Activated T-cell treated with anti-CD3 and anti-CD28 coated beads, Interleukin-2, amount 50 U/mL, for 24 hours (primary cell): ENCODE measurements around the gene OLFML3.

ENCODE experiments used
- DNase-seq: peaks from one replicate; pipeline ENCODE4 v3.0.0-alpha.2; 2020
- H3K27ac Mint-ChIP-seq: 2 replicates; pipeline ENCODE4 v1.8.0; 2020; ENCODE audit warnings: mild to moderate bottlenecking, mixed read lengths
- H3K27me3 Mint-ChIP-seq: 2 replicates; pipeline ENCODE4 v1.8.0; 2020; ENCODE audit warnings: mixed read lengths
- H3K36me3 Mint-ChIP-seq: 2 replicates; pipeline ENCODE4 v1.8.0; 2020; ENCODE audit warnings: low read depth, mixed read lengths
- H3K4me1 Mint-ChIP-seq: 2 replicates; pipeline ENCODE4 v1.8.0; 2020; ENCODE audit warnings: low read depth, mixed read lengths
- H3K4me3 Mint-ChIP-seq: 2 replicates; pipeline ENCODE4 v1.8.0; 2020; ENCODE audit warnings: mild to moderate bottlenecking, moderate library complexity, mixed read lengths
- H3K9me3 Mint-ChIP-seq: 2 replicates; pipeline ENCODE4 v1.8.0; 2020; ENCODE audit warnings: mixed read lengths

OLFML3 gene

GRCh38 chr1:113978863-113979702 is at the start of gene OLFML3:
OLFML3 (plus strand) TSS chr1:113979474; CDS start chr1:113979517, 43 bp downstream.
- Mint-ChIP-seq H3K9me3 (no peaks in the 10 kb centered on the region), H3K27ac (peak within 1 kb of the TSS; percentile 28), H3K36me3 (peaks cover 29% of the 10 kb centered on the region), H3K4me3 (no peak within 1 kb of the TSS), H3K4me1 (peaks cover 44% of the 10 kb centered on the region), H3K27me3 (no peaks in the 10 kb centered on the region)
- DNase-seq = peak; percentile 51

- Mint-ChIP-seq H3K4me3 (peak overlapping the region; percentile 96), H3K4me1 (peaks cover 54% of the 10 kb centered on the region), H3K27me3 (no peaks in the 10 kb centered on the region), H3K9me3 (no peaks in the 10 kb centered on the region), H3K36me3 (peaks cover 31% of the 10 kb centered on the region), H3K27ac (peak overlapping the region; percentile 98)
- peak; percentile 78 for DNase-seq
Observed at GRCh38 chr1:113929750-113930498, 49.4 kb upstream of the OLFML3 start.

- H3K4me3 Mint-ChIP-seq = peak overlapping the region; percentile 96
- peak overlapping the region; percentile 98 for H3K27ac Mint-ChIP-seq
- peak; percentile 59 for DNase-seq
- peaks cover 61% of the 10 kb centered on the region for H3K4me1 Mint-ChIP-seq
- no peaks in the 10 kb centered on the region for H3K9me3 Mint-ChIP-seq
- no peaks in the 10 kb centered on the region for H3K27me3 Mint-ChIP-seq
- H3K36me3 Mint-ChIP-seq = peaks cover 38% of the 10 kb centered on the region
Observed at GRCh38 chr1:113930499-113931161, 48.6 kb upstream of the OLFML3 start.

- Mint-ChIP-seq H3K4me1 (peaks cover 69% of the 10 kb centered on the region), H3K27me3 (no peaks in the 10 kb centered on the region), H3K36me3 (peaks cover 41% of the 10 kb centered on the region), H3K9me3 (no peaks in the 10 kb centered on the region), H3K4me3 (peak overlapping the region; percentile 96), H3K27ac (peak overlapping the region; percentile 98)
- no peak for DNase-seq
Observed at GRCh38 chr1:113931451-113931851, 47.8 kb upstream of the OLFML3 start.

- no peaks in the 10 kb centered on the region for H3K9me3 Mint-ChIP-seq
- H3K4me3 Mint-ChIP-seq = peak overlapping the region; percentile 96
- peaks cover 41% of the 10 kb centered on the region for H3K36me3 Mint-ChIP-seq
- no peak for DNase-seq
- H3K27ac Mint-ChIP-seq = peak overlapping the region; percentile 98
- H3K4me1 Mint-ChIP-seq = peaks cover 82% of the 10 kb centered on the region
- no peaks in the 10 kb centered on the region for H3K27me3 Mint-ChIP-seq
Observed at GRCh38 chr1:113934006-113934405, 45.3 kb upstream of the OLFML3 start.

- Mint-ChIP-seq H3K9me3 (no peaks in the 10 kb centered on the region), H3K4me1 (peaks cover 87% of the 10 kb centered on the region), H3K4me3 (no peak overlapping the region), H3K27ac (peak overlapping the region; percentile 98), H3K36me3 (peaks cover 42% of the 10 kb centered on the region), H3K27me3 (no peaks in the 10 kb centered on the region)
- no peak for DNase-seq
Observed at GRCh38 chr1:113934511-113935055, 44.7 kb upstream of the OLFML3 start.

- Mint-ChIP-seq H3K27ac (peak overlapping the region; percentile 57), H3K36me3 (peaks cover 40% of the 10 kb centered on the region)
Observed at GRCh38 chr1:113935176-113935575, 44.1 kb upstream of the OLFML3 start.

GRCh38 chr1:113935970-113936369 is 43.3 kb upstream of the OLFML3 start:
- Mint-ChIP-seq H3K4me3 (peak overlapping the region; percentile 3), H3K4me1 (peaks cover 97% of the 10 kb centered on the region), H3K9me3 (no peaks in the 10 kb centered on the region), H3K27me3 (no peaks in the 10 kb centered on the region), H3K36me3 (peaks cover 44% of the 10 kb centered on the region), H3K27ac (peak overlapping the region; percentile 57)
- no peak for DNase-seq

More at GRCh38 chr1:113935176-113935575, 44.1 kb upstream of the OLFML3 start:
- Mint-ChIP-seq H3K4me1 (peaks cover 93% of the 10 kb centered on the region), H3K27me3 (no peaks in the 10 kb centered on the region), H3K9me3 (no peaks in the 10 kb centered on the region), H3K4me3 (no peak overlapping the region)
- no peak for DNase-seq

GRCh38 chr1:113937146-113937545 is 42.1 kb upstream of the OLFML3 start:
- Mint-ChIP-seq H3K36me3 (peaks cover 52% of the 10 kb centered on the region), H3K27ac (peak overlapping the region; percentile 71), H3K27me3 (no peaks in the 10 kb centered on the region), H3K4me3 (no peak overlapping the region), H3K4me1 (peaks cover 92% of the 10 kb centered on the region), H3K9me3 (no peaks in the 10 kb centered on the region)
- no peak for DNase-seq

GRCh38 chr1:113938192-113938591 is 41.1 kb upstream of the OLFML3 start:
- no peaks in the 10 kb centered on the region for H3K9me3 Mint-ChIP-seq
- H3K27ac Mint-ChIP-seq = peak overlapping the region; percentile 53
- no peak overlapping the region for H3K4me3 Mint-ChIP-seq
- no peak for DNase-seq
- H3K36me3 Mint-ChIP-seq = peaks cover 52% of the 10 kb centered on the region
- H3K27me3 Mint-ChIP-seq = no peaks in the 10 kb centered on the region
- peaks cover 89% of the 10 kb centered on the region for H3K4me1 Mint-ChIP-seq

- Mint-ChIP-seq H3K27ac (peak overlapping the region; percentile 85), H3K9me3 (no peaks in the 10 kb centered on the region), H3K4me1 (peaks cover 79% of the 10 kb centered on the region), H3K4me3 (peak overlapping the region; percentile 68), H3K27me3 (no peaks in the 10 kb centered on the region), H3K36me3 (peaks cover 53% of the 10 kb centered on the region)
- DNase-seq = peak; percentile 59
Observed at GRCh38 chr1:113940365-113941244, 38.7 kb upstream of the OLFML3 start.

- Mint-ChIP-seq H3K4me1 (peaks cover 79% of the 10 kb centered on the region), H3K27me3 (no peaks in the 10 kb centered on the region), H3K4me3 (peak overlapping the region; percentile 68), H3K9me3 (no peaks in the 10 kb centered on the region), H3K36me3 (peaks cover 55% of the 10 kb centered on the region), H3K27ac (peak overlapping the region; percentile 85)
- DNase-seq = no peak
Observed at GRCh38 chr1:113941245-113941559, 38.1 kb upstream of the OLFML3 start.

GRCh38 chr1:113942527-113942926 is 36.7 kb upstream of the OLFML3 start:
- Mint-ChIP-seq H3K4me3 (no peak overlapping the region), H3K4me1 (peaks cover 79% of the 10 kb centered on the region), H3K27ac (no peak overlapping the region), H3K27me3 (no peaks in the 10 kb centered on the region), H3K9me3 (no peaks in the 10 kb centered on the region), H3K36me3 (peaks cover 58% of the 10 kb centered on the region)
- DNase-seq = no peak
